Body of pancreas (tissue), 4 donors: ENCODE data around the gene NDC80. TPM values are rescaled to one million over a fixed set of nuclear protein-coding genes. Genes with fewer than 3 reads are reported as not detected.

Experiments used
- ATAC-seq: fragments of 150-250 bp; one replicate; pipeline ENCODE4 v1.9.1; 2016
- DNase-seq, 4 donors: peaks; one replicate each; pipeline ENCODE4 v3.0.0-alpha.2; 2019
- H3K27ac ChIP-seq, 4 donors: fragments of 200-600 bp; sonication (generic); 1 replicate in 3 of 4; 2 replicates in 1 of 4; pipeline versions ENCODE4 v1.5.1 to v1.6.1; 2016 to 2019; ENCODE audit warnings: mild to moderate bottlenecking in 1 of 4, mixed read lengths in 1 of 4, moderate library complexity in 1 of 4
- H3K27me3 ChIP-seq, 2 donors: fragments of 200-600 bp; sonication (generic); one replicate each; pipeline ENCODE4 v1.6.0; 2016; ENCODE audit warnings: mild to moderate bottlenecking in 1 of 2
- H3K36me3 ChIP-seq, 2 donors: fragments of 200-600 bp; sonication (generic); replicated peaks in 1 of 2; 2 replicates each; pipeline ENCODE4 v1.5.1; 2016; ENCODE audit warnings: low read depth in 2 of 2; ENCODE audit not compliant: insufficient read depth in 1 of 2
- H3K4me1 ChIP-seq: fragments of 200-600 bp; sonication (generic); one replicate; pipeline ENCODE4 v1.6.0; 2016
- H3K4me3 ChIP-seq, 2 donors: fragments of 200-600 bp; sonication (generic); 1 replicate in 1 of 2; 2 replicates in 1 of 2; pipeline ENCODE4 v1.5.1; 2016 to 2019
- H3K9me3 ChIP-seq, 3 donors: fragments of 200-600 bp; sonication (generic); 1 replicate in 2 of 3; 2 replicates in 1 of 3; pipeline ENCODE4 v1.5.1; 2016
- POLR2A ChIP-seq, 3 donors: fragments of 450-650 bp; IDR thresholded peaks; one replicate each; pipeline ENCODE4 v1.6.1; 2016; ENCODE audit warnings: antibody characterized with exemption in 3 of 3, mild to moderate bottlenecking in 2 of 3
- WGBS, 2 donors: methylation state at CpG; one replicate each; pipeline ENCODE4 v1.1.5; 2017; 5-methylcytosine and 5-hydroxymethylcytosine counted together
- intact Hi-C: fragments of 100-400 bp; cut with DNase I; formaldehyde crosslinking; loops from one replicate; pipeline ENCODE4 v1.15.1; 2023
- small RNA-seq: library from RNA; depleted of rRNA; stranded (forward); fragments of <200 nt; gene quantifications from one replicate; pipeline ENCODE3, GENCODE V24; 2016
- total RNA-seq, 2 donors: library from RNA; depleted of rRNA; stranded (reverse); fragments of >200 nt; gene quantifications; one replicate each; pipeline ENCODE4 v1.1.0, GENCODE V29; 2016

The NDC80 gene
- total RNA-seq, 2 donors from 2014 or later, result not detected

DNA sequence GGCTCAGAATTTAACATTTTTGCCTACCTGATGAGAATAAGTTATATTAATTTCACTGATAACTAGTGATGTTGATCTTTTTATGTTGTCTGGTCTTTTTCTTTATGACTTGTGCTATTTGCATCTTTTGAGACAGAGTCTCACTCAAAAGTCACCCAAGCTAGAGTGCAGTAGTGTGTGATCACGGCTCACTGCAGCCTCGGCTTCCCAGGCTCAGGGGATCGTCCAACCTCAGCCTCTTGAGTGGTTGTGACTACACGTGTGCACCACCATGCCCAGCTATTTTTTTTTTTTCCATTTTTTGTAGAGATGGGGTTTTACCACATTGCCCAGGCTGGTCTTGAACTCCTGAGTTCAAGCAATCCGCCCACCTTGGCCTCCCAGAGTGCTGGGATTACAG is 91.6 kb downstream of the NDC80 start:
- WGBS, 2 donors, result 83 to 86% methylated on average over 5 of the region's 5 CpGs
- Histone ChIP-seq H3K9me3 (no peaks in the 10 kb centered on the region), H3K36me3 (peaks cover 0 to 6% of the 10 kb centered on the region in 2 donors), H3K27ac (no peak overlapping the region), H3K27me3 (no peaks in the 10 kb centered on the region), H3K4me3 (no peak overlapping the region), H3K4me1 (peaks cover 35% of the 10 kb centered on the region)
- intact Hi-C loops, result no loop called here
- DNase-seq (no peak), ATAC-seq (no peak)
- TF ChIP-seq POLR2A (IDR thresholded peaks at IDR 0.05), result no peak

Small RNA genes within 50 kb of the gene (small RNA-seq; reads per million reads assigned to genes)
- not detected for gene RF00019
- gene RF01233, result not detected
- not detected for gene RNU6-340P

Other genes with a start within 250 kb of the NDC80 start
- gene METTL4, start 52 bp upstream of the NDC80 start, total RNA-seq, result 1 to 10 TPM; 1.8 to 4.3 TPM
- gene SMCHD1, start 84.2 kb downstream of the NDC80 start, total RNA-seq, result 100 to 1,000 TPM in 1 of 2 donors, 10 to 100 TPM in 1; 56.0 to 100 TPM